GM19324 (cell line): ENCODE results near the gene NOC4L.
A peak's percentile ranks its signal among the peaks of the same experiment; 100 is the strongest.
"Not testable (repeated sequence)": the region's sequence is repeated elsewhere in the genome, so short reads cannot be mapped to it uniquely, and the experiment has no call there.

Experiments
- ATAC-seq: cut with Tn5 transposase; IDR thresholded peaks from one replicate; pipeline ENCODE4 v1.9.1; 2021; ENCODE audit warnings: mild to moderate bottlenecking, moderate library complexity; ENCODE audit not compliant: unreplicated experiment, low FRiP score

The NOC4L gene

DNA sequence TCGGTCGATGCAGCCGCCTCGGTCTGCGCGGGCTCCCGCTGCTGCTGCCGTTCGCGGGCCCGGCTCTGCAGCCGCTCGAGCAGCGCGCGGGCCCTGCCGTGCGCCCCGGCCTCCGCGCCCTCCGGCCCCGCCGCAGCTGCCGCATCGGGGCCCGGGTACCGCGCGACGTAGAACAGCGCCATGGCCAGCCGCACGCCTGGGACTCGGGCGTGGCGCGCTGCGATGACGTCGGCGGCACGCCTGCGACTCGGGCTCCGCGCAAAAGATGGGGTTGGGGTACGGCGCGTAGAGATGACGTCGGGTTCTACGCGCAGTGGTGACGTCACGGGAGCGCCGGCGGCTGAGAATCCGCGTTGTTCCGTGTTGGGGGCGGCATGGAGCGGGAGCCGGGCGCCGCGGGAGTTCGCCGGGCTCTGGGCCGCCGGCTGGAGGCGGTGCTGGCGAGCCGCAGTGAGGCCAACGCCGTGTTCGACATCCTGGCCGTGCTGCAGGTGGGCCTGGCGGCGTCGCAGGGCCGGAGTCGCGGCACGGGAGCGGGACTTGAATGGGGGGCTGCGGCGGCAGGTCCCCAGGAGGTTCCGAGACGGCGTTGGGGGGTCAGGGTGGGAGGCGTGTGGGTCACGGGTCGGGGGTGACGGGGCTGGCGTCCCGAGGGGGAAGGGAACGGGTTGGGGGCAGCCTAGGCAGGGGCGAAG, at the start of gene NOC4L, which contains the start of gene DDX51:
Gene NOC4L (plus strand): TSS at position 343 of the 695 bp plus-strand sequence. CDS start 32 bp downstream, at position 375.
Gene DDX51 (minus strand): TSS at position 205 of the 695 bp plus-strand sequence. CDS start 23 bp downstream, at position 182.
- peak; percentile 90 for ATAC-seq

DNA sequence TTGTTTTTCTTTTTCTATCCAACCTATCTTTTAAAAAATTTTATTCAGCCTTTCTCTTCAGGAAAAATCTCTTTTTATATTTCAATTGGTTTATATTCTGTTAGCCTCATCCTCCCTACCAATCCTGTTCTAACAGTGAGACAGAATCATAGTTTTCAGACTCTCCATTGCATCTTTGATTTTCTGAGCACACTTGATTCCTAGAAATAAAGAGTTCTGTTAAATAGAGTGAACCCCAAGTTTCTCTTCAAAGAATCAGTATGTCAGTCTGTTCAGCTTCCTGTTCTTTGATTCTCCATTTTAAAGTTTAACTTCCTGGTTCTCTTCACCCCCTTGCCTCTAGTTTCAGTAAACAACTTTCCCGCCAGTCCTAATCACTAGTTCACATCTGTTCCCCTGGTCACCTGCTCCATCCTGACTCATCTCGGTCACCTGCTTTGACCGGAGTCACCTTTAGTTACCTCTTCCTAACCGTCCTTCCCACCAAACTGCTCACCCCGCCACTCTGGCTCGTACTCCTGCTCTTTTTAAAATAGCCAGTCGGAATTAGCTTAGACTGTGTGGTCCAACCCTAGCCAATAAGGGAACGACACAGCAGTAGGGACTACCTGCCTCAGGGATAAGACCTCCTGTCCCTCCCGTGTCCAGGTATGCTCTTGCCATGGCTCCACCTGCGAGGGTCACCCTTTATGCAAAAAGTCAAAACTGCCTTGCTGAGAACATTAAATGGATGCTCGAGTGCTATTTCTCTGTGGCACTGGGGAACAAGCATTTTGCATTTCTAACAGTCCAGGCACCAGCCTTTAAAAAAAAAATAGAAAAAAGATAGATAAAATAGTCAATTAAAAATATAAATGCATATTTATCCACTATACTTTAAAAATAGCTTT, 48.5 kb upstream of the NOC4L start:
- no peak for ATAC-seq

DNA sequence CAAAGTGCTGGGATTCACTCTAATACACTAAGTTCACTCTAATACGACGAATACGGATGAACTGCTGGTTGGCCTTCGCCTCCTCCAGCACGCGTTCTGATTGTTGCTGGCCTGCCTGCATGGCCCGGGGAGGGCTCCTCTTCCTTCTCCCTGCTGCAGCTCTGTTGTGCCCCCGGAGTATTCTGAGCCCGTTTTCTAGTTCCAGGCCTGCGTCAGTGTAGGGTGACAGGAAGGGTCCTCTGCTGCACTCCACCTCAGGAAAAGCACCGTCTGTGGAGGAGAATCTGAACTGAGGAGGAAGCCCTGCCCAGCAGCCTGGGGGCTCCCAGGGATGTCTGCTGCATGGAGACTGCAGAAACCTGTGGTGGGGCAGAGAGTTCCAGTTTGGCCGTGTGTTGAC, 44.5 kb upstream of the NOC4L start:
- ATAC-seq, result no peak

DNA sequence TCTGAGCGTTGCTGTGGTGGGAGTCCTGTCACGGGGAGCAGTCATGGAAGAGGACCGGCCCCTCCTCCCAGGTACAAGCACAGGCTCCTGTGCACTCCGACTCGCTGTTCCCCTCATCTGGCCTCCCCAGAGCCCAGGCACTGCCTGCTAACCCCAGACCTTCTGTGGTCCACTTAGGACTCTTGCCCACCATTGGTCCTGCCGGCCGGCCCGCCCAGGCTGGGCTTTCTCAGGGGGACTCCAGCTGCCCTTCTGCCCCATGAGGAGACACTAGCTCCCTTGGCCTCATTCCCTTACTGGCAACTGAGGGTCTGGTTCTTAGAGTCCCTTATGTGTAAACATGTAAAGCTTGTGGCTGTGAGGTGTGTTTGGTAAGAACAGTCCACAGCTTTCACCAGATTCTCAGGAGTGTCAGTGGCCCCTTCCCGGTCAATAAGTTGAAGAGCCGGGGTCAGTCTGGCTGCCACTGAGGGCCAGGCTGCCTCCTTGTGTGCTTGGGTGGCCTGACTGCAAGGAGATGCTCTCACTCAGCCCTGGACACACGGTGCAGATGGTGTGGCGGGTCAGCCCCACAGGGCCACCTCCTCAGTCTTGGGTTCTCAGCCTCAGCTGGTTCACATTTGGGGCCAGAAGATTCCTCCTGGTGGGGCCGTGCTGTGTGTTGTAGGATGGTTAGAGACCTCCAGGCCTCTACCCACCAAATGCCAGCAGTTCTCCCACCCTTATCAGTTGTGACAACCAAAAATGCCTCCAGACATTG, 43.8 kb upstream of the NOC4L start:
- no peak for ATAC-seq

DNA sequence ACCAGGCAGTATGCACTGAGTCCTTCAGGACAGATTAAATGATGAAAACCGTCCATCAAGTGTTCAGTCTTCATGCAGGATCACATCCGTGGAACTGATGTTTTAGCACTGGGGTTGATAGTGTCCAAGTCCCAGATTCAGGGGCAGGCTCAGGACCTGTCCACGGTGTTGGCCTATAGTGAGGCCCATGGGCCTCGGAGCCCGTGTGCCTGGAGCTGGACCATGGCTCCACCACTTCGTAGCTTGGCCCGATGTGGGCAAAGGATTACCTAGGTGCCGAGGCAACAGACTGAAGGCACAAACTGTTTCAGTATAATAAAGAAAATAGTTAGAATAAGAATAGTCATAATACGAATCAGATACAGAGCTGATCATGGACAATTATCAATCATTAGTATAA, 42.0 kb upstream of the NOC4L start:
- no peak for ATAC-seq

DNA sequence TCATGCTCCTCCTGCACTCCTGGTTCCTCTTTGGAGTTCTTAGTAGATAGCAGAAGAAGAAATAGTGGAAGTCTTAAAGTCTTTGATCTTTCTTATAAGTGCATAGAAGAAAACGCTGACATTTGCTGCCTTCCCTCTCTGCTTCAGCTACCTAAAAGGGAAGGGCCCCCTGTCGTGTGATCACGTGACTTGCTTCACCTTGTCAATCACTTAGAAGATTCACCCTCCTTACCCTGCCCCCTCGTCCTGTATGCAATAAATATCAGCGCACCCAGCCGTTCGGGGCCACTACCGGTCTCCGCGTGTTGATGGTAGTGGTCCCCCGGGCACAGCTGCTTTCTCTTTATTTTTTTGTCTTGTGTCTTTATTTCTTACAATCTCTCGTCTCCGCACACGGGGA, 41.2 kb upstream of the NOC4L start:
- not testable (repeated sequence) for ATAC-seq

DNA sequence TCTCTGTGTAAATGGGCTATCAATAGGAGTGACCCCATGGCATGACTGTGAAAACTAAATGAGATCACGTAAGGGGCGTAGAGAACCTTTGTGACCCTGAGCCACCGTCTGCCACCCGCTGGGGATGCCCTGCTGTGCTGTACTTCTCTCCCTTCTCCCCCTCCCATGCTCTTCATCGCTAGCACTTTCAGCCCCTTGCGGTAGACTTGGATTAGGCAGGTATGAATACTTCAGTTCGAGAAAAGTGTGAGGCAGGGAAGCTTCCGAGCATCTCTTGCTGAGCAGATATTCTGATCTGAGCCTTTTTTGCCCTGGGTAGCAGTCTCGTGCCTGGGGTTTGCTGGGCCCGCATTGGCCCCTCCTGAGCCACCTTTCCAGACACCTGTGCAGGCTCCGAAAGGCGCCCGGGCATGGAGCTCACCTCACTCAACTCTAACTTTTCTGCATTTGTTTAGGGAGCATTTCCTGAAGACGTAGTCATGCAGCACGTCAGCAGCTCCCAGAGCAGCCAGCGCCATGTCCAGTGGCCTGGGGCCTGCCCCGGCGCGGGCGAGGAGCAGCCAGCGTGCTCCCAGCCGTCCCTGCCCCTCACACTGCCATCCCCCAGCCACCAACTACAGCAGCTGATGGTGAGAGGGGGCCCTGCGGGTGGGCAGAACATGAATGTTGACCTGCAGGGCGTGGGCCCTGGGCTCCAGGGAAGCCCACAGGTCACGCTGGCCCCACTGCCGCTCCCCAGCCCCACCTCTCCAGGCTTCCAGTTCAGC, 40.5 kb upstream of the NOC4L start:
- ATAC-seq, result no peak

DNA sequence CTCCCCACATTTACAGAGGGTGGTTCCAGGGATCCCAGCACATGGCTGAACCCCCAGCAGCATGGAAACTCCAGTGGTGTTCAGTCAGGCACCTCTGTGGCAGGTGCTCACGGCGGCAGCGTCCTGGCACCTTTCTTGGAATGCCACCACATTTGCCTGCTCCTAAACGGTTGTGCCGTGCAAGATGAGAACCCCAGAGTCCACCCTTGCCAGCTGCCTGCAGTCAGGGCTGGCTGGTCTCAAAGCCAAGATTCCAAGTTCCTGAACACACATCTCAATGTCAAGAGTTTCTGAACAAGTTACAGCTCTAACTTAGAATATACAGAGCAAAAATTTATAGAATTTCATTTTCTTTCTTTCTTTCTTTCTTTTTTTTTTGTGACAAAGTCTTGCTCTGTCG, 38.8 kb upstream of the NOC4L start:
- ATAC-seq, result no peak

DNA sequence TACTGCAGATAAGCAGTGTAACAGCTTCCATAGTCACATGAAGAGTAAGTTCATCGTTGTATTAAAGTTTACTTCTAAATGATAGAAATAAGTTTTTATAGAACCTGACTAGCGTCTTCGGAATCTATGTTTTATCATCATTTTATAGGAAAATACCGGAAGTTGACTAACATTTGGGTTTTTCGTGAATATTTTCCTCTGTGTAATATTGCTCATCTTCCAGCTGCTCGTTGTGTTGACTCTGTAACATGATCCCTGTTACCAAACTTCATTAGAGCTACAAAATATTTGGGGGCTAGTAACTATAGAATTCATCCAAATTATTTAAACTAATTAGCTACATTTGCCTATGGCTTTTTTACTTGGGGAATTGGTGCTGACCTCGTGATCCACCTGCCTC, 37.3 kb upstream of the NOC4L start:
- no peak for ATAC-seq

DNA sequence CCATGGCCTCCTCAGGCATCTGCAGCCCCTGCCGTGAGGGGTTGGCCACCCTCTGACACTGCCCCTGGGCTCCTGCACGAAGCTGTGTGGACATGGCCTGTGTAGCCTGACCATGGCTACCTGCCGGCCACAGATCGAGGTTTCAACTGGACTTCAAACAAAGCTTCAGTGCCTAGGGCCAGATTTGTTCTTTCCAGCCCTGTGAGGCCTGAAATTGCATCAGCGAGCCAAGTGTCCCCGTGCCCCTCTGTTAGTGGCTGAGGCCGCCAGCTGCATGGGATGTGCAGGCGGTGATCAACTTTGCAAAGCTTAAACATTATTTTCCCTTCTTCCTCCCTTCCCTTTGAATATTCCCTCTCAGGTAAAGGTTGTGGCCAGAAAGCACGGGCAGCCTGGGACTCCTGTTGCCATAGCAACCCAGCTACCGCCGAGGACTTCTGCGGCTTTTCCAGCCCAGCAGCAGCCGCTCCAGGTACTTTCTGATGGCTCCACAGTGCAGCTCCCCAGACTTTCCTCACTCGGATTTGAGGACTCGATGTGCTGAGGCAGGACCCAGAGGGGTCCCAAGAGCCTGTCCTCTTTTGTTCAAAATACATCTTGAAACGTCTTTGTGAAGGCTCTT, 35.9 kb upstream of the NOC4L start:
- ATAC-seq, result no peak

DNA sequence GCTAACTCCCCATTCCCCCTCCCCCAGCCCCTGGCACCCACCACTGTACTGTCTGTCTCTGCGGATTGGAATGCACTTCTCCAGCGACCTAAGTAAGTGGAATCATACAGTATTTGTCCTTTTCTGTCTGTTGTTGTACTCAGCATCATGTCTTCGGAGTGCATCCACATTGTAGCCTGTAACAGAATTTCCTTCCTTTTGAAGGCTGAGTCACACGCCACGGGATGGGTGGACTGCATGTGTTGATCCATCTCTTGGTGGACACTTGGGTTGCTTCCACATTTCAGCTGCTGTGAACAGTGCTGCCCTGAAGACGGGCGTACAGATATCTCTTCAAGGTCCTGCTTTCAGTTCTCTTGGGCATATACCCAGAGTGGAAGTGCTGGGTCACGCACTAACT, 34.5 kb upstream of the NOC4L start:
- ATAC-seq, result no peak

DNA sequence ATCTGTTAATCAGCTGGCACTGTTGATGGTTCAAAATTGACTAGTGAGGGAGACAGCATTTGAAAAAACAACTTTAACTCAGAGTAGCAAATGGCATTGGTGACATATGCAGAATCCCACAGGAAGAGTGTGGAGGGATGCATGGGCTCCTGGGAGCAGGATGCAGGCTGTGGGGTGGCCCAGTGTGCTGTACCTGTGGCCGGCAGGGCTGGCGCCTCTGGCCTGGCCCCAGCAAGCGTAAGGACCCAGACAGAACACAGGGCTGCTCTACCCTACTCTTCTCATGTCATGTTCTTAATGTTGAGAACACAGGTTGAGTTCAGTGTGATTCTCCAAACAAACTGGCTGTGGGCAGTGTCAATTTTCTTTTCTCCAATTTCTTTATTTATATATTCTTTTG, 33.6 kb upstream of the NOC4L start:
- ATAC-seq, result no peak

DNA sequence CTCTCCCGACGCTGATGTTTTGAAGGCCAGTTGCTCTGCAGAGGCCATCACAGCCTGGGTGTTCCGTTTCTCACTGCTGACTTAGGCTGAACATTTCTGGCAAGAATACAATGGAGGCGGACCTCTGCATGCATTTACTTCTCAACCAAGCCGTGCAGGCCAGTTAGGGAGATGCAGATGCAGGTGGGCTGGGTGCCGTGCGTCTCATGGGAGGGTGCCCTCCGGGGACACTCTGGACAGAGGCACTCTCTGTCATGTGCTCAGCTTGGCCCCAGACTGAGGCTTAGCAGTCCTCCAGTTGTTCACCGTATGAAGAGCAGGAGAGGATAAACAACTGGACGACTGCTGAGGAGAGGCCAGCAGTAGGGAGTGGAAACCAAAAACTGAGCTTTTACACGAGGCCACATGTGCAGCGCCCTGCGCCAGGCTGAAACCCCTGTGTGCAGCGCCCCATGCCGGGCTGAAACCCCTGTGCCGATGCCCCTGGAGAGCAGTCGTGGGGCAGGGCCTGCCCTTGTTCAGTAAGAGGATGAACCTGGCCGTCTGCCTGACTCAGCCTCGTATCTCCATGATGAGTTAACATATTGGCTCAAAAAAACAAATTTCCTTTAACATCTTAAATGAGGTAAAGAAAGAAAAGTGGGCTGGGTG, 32.5 kb upstream of the NOC4L start:
- ATAC-seq, result no peak

DNA sequence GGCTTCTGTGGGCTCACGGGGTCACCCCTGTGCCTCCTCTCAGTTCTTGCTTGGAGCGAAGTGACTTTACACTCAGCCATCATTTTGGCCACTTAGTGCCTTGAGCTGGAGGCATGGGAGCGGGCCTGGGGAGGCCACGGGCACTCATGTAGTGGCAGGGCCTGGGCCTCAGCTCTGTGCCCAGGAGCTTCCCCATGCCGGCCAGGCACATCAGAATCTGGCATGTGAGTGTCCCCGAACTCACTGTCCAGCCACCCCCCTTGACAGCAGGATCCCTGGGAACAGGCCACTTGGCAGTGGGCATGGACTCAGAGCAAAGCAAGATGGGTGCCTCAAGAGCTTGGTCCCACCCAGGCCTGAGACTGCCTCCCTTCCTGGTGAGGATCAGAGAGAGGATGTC, 29.6 kb upstream of the NOC4L start:
- no peak for ATAC-seq

DNA sequence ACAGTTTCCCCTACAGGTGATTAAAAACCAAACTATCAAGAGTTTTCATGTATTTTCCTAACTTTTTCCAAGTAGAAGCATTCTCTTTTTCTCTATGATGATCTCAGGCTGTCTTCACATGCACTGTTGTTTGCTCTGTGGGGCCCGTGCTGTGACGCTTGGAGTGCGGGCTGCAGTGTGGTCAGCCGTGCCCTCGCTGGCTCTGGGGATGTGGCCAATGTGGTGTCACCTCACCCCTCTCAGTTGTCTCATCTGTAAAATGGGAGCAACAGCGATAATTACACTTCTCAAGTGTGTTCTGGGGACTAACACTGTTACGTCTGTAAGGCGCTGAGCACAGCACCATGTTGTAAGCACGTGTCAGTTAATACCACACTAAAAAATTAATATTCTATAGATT, 28.8 kb upstream of the NOC4L start:
- ATAC-seq, result no peak

DNA sequence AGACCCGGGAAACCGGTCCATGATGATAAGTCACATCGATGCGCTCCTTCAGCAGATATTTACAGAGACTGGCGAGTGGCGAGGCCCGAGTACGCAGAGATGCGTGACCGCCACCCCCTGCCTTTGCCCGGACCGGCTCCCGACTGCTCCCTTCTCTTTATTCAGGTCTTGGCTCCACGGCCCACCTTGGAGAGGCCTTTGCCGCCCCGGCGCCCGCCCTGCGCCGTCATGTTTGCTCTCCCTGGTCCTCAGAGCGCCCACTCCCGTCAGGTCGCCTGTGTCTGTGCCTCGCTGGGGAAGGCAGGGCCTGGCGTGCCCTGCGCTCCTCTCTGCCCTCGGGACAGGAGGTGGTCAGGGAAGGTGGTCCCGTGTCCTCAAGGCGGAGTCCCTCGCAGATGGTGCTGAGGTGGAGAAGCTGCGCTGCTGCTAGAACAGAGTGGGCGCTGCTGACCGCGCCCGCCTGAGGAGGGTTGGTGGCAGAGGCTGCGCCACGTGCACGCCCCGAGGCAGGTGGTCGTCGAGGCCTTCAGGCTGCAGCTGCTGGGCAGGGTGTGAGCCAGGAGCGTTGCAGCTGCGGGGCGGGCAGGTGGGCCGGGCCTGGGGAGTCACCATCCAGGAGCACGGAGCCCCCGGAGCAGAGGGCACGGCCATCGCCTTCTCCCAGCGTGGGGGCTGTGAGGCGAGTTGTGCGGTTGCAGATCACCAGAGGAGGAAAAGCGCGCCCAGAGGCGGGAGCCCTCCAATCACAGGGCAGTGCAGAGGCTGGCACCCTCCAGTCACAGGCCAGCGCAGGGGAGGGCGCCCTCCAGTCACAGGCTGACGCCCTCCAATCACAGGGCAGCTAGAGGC, 27.3 kb upstream of the NOC4L start:
- no peak for ATAC-seq

DNA sequence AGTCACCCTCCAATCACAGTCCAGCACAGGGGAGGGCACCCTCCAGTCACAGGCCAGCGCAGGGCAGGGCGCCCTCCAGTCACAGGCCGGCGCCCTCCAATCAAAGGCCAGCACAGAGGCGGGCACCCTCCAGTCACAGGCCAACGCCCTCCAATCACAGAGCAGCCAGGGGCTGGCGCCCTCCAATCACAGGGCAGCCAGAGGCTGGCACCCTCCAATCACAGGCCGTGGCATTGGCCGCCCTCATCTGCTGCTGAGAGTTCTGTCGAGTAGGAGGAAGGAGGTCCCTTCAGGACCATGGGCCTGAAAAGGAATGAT, 26.7 kb upstream of the NOC4L start:
- no peak for ATAC-seq

DNA sequence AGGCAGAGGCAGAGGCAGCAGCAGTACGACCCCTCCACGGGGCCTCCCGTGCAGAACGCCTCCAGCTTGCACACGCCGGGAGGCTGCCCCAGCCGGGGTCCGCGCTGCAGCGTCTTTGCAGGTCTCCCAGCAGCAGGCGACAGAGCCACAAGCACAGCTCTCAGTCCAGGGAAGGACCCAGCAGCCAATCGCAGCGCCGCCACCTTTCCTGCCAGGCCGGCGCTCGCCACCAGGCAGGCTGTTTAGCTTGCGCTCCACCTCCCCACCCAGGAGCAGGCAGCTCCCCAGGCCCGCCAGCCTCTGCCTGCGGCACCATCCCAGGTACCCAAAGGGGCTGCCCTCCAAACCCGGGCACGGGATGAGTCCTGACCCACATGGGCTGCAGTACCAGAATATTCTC, 25.4 kb upstream of the NOC4L start:
- no peak for ATAC-seq

DNA sequence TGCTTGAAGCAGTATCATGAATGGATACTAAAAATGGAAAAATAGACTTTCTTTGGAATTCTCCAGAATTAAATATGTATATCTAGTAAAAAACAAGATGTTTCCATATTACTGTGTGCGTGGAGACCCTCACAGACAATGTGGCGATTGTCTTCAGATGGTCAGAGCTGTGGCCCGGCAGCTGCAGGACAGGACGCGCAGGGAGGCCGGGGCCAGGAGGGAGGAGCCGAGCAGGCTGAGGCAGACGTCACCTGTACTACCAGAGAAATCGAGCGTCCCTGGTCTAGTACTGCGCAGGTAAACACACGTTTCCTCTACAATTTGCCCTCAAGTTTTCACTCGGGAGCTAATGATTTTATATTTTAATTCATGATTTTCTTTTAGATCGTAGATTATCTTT, 23.0 kb upstream of the NOC4L start:
- ATAC-seq, result no peak
